Medulla oblongata (tissue), 1 donor: ENCODE measurements around the gene OTX1.

ENCODE experiments used
- DNase-seq: peaks from one replicate; pipeline ENCODE4 v3.0.0-alpha.2; 2015; ENCODE audit errors: extremely low spot score

The OTX1 gene

DNA sequence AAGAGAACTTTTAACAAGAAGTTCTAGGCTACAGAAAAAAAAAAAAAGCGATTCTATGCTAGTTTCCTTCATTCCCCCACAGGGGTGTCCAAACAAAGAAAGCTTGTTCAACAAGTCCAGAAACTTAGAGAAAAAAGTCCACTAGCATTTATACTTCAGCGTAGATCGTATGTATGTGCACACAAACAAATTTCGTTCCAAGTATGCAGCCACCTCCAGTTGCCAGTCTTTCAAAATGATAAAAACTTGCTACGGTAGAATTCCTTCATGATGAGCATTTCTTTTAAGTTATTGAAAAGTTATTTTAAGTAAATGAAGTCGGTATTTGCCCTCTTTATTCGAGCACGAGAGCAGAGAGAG is 3.7 kb upstream of the OTX1 start:
- DNase-seq = no peak

GRCh38 chr2:63047321-63048279 is 3.0 kb upstream of the OTX1 start:
- DNase-seq = no peak

- no peak for DNase-seq
Observed at GRCh38 chr2:63048367-63049171, 2.1 kb upstream of the OTX1 start.

DNA sequence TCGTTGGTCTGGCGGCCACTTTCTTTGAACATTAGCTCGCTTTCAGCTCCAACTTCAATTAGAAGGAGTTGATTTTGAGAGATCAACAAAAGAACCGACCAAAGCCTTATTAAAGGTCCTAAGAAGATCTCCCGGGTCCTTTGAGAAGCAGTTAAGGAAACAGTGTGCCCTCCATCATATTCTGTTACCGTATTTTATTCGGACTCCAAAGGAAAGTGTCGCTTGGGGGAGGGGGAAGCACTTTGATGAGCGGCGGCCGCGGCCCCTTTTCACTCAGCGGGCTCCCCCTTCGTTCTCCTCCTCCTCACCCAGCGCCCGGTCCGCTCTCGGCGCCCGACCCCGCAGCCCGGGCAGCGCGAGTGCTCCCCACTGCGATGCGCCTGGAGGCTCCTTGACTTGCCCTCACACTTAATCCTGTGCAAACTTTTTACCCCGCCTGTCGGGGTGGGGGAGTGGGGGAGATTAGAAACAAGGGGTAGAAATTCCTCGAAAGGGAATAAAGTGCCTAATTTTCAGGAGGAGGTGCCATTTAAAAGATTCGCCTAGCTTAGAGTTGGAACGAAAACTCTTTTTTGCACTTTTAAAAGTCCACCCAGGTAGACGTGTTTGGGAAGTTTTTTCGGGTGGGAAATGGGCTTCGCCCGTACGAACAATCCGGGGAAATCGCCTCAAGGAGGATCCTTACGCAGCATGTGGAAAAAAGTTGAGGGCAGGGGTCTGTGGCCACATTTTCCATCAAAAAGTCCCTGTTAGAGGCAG is 1.2 kb upstream of the OTX1 start:
- DNase-seq = no peak

- no peak for DNase-seq
Observed at GRCh38 chr2:63049970-63050333, 678 bp upstream of the OTX1 start.

- DNase-seq = no peak
Observed at GRCh38 chr2:63051042-63051794, 588 bp downstream of the OTX1 start.

DNA sequence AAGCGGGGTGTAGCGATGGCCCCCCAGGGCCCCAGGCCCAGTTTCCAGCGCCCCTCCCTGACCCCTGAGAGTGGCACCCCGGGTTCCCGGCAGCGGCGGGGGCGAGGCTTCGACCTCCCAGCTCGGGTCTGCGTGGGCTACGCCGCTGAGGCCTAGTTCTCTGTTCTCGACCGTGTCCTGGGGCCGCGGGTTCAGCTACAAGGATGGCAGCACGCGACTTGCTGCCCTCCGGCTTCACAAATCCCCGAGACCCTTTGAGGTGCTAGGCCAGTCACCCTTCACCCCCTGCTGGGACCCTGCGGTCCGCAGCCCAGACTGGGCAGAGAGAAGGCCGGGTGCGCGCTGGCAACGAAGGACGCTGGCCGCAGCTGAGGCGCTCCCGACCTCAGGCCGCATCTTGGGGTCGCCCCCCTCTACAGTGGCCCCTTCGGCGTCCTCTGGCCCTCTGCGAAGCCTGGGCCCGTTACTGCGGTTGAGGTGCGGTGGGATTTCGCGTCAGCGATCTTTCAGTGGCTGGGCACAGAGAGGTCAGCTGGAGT is 1.2 kb downstream of the OTX1 start:
- DNase-seq = no peak

DNA sequence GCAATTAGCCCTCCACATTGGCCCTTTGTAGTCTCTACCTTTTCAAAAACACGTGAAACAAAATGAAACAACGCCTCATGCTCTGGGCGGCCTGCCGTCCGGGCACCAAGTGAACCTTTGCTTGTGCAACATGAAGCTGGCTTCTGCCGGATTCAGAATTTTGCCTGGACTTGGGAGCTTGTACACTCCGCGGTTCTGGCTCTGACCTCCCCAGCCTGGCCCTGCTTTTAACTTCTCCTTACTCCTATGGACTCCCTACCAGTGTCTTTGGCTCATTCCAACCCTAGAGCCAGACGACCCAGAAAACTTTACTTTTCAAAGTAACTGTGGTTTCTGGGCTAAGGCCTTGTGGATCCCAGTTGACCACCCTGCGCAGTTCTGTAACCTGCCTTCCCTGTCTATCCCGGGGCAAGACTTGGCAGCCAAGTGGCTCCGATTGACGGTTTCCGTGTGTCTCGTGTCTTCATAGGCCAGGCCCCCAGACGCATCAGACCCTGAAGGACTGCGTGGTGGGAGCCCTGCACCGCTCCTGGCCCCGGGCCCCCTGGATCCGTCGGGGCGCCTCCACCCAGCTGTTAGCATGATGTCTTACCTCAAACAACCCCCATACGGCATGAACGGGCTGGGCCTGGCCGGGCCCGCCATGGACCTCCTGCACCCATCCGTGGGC is 1.9 kb downstream of the OTX1 start:
- DNase-seq = no peak

GRCh38 chr2:63053081-63053888 is 2.7 kb downstream of the OTX1 start:
- no peak for DNase-seq

- DNase-seq = no peak
Observed at GRCh38 chr2:63053889-63054602, 3.4 kb downstream of the OTX1 start.

GRCh38 chr2:63054841-63055225 is 4.2 kb downstream of the OTX1 start:
- DNase-seq = no peak

DNA sequence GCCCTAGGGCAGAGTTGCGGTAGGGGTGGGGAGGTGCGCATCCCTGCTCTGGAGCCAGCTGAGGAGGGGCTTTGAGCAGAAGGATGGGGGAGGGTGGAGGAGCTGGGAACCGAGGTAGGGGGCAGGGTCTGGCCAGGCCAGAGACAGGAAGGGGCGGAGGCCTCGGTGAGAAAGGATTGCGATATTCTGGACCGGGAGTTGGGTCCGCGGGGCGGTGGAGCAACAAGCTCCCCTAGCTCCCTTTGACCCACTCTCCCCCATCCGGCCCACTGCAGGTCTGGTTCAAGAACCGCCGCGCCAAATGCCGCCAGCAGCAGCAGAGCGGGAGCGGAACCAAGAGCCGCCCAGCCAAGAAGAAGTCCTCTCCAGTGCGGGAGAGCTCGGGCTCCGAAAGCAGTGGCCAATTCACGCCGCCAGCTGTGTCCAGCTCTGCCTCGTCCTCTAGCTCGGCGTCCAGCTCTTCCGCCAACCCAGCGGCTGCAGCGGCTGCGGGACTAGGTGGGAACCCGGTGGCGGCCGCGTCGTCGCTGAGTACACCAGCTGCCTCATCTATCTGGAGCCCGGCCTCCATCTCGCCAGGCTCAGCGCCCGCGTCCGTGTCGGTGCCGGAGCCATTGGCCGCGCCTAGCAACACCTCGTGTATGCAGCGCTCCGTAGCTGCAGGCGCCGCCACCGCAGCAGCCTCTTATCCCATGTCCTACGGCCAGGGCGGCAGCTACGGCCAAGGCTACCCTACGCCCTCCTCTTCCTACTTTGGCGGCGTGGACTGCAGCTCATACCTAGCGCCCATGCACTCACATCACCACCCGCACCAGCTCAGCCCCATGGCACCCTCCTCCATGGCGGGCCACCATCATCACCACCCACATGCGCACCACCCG is 4.8 kb downstream of the OTX1 start:
- no peak for DNase-seq

DNA sequence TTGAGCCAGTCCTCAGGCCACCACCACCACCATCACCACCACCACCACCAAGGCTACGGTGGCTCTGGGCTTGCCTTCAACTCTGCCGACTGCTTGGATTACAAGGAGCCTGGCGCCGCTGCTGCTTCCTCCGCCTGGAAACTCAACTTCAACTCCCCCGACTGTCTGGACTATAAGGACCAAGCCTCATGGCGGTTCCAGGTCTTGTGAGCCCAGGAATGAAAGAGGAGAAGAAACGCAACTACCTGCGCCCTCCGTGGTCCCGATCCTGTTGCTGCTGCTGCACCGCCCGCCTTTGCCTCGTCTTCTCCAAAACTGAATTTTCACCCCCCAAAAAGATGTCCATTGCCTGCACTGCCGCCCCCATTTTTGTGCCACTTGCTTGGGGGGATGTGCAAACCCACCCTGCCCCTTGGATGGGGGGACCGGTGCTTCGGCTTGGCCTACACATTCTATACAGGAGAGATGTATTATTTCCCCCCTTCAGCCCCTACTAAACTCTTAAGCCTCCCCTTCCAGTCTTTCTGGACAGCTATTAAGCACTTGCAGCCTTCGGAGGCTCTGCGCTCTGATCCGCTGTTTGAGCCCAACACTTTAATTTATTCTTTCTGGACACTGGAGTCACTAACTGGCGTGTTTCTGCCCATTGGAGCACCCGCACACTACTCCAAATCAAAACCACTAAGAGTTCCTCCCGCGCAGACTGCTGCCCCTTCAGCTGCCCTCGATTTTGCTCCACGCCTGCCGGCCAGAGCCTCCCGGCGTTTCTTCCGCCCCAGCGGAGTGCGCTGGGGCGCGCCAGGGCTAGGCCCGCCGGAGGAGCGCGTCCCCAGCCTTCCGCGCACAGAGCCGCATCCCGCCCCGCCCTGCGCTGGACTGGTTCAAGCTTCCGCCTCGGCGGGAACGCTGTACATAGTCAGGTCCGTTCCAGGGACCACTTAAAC is 5.7 kb downstream of the OTX1 start:
- DNase-seq = no peak

DNA sequence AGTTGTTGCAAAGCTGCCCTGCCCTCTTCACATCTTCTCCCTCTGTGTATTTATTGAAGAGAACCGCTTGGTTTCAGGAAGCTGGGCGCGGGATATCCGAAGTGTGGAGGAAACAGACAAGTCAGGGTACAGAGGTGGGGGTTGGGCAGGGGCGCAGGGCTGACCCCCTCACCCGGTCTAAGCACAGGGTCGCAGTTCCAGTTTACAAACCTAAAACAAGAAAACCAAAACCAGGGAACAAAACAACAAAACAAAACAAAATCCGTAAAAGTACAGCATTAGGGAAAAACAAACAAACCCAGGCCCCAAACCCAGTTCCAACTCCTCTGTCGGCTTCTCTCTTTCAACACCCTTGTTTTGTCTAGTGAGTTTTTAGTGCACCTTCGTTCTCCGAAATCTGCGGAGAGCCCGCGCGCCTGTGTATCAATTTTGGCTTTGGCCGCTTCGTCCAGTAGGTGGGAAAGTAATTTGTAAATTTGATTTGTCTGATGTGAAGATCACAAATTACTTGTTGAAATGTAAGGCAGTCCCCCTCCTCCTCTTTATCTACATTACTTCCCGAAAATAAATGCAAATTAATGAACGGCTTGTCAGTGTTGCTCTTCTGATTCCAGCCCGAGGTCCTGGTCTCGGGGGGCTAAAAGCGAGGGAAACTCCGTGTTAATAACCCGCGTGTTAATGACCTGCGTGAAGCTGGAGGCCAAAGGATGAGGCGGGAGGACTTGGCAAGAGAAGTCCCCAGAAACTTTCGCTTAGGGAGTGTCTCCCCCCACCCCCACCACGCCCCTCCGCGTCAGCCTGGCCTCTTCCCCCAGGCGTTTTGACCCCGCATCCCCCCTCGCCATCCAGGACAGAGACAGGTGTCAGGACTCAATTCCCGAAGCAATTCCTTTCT is 6.9 kb downstream of the OTX1 start:
- DNase-seq = no peak

DNA sequence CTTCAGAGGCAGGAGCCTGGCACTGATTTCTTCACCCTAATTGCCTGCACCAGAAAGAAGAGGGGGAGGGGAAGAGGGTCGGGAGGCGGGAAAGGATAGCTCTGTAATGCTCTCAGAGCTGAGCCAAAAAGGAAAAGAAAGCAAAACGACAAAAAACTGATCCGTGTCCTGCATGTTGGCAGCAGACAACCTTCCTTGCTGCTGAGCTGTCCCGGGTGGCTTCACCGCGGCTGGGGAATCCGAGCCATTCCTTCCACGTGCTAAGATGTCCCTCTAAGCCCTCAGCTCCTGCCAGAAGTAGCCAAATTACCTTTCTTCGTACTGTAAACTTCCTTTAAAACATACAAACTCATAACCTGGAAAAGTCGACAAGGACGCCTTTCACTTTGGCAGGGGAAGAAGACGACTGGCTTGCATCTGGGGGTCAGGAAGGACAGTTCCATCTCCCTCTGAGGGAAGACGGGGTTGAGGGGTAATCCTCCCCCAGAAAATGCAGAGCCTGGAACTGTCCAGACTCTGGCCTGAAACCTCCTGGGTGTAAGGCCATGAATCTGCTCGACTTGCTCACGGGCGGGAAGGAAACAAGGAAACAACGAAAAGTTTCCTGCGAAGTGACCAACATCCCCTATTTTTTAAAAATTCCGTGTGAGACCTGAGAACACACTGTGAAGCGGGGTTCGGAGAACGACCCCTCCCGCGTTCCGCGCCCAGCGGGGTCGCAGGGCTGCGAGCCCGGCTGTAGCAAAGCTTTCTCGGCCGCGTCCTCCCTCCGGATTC is 7.7 kb downstream of the OTX1 start:
- DNase-seq = no peak
